Activated CD4-positive, alpha-beta T cell treated with anti-CD3 and anti-CD28 coated beads, Interleukin-2, Interleukin-6, amounts not matched to agents 100 ng/mL and 50 ng/mL, durations not matched to agents 16 hours and 8 hours (primary cell): ENCODE results near the gene EXOC4.
"Not testable (repeated sequence)": the region's sequence is repeated elsewhere in the genome, so short reads cannot be mapped to it uniquely, and the experiment has no call there.

Source experiments
- DNase-seq: peaks from one replicate; pipeline ENCODE4 v3.0.0-alpha.2; 2020

Gene EXOC4

DNA sequence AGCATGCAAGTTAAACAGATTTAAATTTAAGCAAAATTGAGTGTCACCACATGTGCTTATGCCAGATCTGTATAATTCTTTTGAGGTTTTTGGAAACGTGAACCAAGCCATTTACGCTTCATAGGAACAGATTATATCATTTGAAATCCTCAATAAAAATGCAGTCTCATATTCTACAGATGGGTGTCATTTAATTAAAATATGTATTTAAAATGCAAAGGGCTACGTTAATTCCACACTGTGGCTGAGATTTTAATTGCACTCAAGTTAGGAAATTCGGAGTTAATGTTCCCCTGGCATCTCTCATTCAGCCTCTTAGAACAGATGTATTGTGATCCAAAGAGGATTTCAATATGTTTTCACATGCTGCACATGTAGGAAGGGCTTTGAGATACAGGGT is 709.8 kb downstream of the EXOC4 start:
- no peak for DNase-seq

DNA sequence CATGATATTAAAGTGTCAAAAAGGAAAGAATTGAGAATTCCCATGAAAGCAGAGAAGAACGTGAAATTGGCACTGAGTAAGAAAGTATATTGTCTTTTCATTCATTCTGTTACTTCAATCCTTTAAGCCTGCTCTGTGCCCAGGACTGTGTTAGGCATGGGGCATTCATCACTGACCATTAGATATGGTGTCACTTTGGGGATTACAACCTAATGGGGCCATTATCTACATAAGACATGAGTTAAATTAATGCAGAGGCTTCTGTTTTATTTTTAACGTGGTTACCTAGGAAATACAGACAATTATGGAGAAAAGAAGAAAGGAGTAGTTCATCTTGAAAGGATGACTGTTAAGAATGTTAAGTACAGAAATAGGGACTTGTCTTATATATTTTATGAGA is 710.8 kb downstream of the EXOC4 start:
- DNase-seq, result no peak

DNA sequence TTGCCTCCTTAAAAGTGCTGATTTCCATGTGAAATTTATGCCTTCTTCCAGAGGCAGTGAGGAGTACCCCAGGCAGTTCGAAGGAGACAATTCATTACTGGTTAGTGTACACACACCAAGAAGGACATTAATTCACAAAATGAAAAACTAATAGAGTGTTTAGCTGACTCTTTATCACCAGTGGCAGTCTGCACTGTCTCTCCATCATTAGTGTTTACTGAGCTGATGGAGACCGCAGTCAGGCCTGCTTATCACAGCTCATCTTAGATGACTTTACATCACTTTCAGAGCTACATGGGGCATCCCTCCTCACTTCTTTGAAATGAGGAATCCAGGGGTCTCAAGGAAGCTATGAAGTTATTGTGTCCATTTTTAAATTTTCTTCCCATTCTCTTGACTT is 718.7 kb downstream of the EXOC4 start:
- DNase-seq, result no peak

DNA sequence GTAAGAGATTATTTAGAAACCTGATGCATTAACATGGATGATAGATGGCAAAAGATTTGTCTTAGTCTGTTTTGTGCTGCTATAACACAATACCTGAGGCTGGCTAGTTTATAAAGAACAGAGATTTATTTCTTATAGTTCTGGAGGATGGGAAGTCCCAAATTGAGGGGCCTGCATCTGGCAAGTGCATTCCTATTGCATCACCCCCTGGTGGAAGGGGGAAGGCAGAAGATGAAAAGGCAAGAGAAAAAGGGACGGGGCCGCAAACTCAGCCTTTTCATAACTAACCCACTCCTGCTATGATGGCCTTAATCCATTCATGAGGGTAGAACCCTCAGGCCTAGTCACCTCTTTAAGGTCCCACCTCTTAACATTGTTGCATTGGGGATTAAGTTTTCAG is 720.8 kb downstream of the EXOC4 start:
- no peak for DNase-seq

DNA sequence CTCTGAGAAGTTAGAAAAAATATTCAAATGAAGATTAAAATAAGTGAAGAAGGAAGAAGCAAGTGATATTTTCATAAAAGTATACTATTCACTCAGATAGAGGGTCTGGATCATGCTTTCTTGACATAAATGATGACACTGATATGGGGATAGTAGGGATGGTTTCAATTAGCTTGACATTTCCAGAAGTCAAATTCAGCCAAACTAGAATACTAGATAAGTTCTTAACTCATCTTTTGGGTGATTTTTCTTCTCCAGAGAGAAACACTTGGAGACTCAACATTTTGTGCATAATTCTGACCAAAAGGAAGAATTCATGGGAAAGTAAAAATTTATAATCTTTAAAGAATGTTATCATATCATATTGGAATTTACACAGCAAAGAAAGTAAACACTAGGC is 722.3 kb downstream of the EXOC4 start:
- no peak for DNase-seq

DNA sequence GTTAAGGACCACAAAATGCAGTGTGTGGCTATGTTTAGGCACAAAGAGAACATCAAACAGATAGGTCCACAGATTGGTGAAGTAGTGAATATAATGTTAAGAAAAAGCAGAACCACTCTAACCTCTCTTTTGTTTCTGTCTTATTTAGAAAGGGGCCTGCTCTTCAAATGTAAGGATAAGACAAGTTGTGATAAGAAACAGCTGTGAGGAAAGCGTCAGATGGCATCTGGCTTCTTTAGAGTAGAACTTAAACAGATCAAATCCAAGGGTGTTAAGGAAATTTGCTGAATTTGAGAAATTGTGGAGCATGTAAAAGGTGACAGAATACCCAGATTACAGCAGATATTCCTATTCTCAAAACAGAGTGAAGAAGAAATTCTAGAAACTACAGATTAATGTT is 723.3 kb downstream of the EXOC4 start:
- DNase-seq, result no peak

DNA sequence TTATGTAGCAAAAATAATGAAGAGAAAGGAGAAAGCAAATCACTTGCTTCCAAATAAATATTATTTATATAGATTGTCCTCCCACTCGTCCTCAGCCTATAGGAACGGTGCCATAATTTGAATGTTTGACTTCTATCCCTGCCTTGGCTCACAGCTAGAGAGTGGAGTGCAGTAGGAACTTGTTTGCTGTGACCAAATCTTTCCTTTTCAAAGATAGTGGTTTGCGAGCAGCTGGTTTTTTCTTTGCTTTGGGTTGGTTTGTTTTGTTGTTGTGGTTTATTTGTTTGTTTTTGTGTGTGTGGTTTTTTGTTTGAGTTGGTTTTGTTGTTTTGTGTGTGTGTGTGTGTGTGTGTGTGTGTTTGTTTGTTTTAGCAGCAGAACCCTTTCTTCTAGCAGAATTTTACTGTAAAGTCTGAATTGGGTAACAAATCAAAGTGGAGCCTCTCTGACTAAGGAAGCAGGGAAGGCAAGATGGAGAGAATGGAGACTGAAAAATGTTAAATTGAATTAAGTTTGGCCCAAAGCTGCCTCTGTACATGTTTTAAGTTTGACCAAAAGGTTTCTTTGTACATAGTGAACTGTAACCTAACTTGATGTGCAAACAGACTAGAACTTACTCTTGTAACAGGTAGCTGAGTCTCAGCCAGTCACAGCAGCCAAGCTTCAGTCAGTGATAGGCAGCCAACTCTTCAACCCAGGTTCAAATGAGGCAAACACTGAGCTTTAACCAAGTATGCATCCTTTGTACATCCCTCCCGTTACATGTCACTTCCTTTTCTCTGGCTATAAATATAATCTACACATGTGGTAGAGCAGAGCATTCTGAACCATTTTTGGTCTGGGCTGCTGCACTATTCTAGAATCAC is 724.8 kb downstream of the EXOC4 start:
- DNase-seq, result no peak

DNA sequence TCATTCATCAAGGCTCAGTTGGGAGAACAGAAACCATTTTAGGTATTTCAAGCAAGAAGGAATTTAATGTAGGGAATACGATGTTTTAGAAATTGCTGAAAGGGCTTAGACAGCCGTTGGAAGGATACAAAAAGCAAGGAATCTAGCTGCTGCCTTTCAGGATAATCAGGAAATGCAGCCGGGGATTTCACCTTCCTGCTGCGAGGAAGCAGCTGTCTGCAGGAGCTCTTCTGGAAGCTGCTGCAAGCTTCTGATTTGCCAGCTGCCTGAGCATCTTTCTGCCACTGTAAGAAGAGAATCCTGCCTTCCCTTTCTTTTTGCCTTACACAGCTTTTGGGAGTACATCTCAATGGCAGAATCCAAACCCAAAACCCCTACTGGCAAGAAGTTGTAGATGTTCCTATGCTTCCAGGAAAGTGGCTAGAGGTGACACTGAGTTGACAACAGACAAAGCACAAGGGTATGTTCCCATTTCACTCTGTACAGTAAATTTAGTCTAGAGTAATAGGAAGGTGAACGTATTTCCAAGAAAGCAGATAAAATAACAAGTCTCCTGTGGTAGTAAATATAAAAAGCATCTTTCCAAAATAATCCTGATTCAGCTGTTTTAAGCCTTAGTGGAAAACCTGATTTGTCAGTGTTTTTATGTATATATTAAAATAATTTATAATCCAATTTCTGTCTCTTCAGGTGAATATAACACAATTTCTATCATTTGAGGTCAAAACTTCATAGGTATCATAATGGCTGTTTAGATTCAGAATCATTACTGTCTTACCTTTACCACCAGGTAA is 725.8 kb downstream of the EXOC4 start:
- DNase-seq, result no peak

DNA sequence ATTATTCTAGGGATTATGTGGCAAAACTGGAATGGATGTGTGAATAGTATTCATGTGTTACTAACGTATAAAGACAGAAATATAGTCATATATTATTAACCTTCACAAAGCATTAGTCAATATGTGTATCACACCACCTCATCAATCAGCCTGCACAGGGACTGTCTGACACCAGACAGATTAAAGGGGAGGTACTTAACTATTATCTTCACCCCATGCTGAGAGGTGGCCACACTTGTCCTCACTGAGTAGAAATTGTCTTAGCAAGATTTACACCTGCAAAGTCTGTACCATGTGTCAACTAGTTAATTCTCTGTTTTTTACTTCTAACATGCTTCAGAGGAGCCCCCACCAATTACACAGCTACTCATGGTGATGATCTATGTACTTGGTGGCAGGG is 727.9 kb downstream of the EXOC4 start:
- DNase-seq, result no peak

DNA sequence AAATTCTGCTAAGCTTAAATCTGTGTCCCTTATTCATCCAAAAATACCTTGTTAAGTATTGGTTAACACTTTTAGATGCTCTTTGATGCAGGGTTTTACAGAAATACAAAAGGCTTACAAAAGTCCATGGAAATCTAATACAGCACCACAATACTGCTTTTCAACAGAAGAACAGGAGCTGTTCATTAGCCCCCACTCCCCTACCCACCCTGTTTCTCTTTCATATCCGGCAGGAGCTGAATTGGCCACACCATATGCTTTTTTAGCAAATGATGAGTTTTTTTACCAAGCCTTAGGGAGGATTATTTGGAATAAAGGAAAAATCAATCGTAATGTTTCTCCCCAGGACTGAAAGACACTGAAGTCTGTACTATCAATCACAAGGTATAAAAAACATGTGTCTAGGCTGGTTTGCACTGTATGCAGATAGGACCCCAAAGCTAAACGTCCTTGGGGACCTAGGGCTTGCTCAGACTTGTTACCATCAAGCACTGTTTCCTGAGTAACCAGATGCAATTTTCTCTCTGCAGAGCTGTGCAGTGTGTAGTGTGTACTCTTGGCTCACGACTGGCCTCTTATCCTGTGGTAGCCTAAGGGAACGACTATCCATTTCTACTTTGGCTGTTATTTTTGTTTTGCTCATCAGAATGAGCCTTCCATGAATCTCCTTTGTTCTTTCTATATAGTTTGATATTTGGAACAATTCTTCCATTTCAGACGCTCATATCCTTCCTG is 731.0 kb downstream of the EXOC4 start:
- no peak for DNase-seq

DNA sequence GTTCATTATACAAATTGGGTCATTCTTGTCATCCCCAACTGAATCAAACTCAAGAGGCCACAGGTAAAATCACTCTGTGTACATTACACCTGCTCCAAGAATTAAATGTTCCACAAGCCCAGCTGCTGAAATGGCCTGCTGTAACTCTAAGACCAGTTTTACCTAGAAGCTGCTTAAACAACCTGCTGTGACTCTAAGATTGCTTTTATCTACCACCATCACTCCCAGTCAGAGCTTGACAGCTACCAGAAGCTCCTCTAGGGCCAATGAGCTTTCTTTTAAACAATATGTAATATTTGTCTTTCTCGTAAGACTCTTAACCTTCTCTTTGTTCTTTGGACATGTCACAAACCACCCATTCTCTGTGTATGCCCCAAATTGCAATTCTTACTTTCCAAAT is 732.4 kb downstream of the EXOC4 start:
- no peak for DNase-seq

DNA sequence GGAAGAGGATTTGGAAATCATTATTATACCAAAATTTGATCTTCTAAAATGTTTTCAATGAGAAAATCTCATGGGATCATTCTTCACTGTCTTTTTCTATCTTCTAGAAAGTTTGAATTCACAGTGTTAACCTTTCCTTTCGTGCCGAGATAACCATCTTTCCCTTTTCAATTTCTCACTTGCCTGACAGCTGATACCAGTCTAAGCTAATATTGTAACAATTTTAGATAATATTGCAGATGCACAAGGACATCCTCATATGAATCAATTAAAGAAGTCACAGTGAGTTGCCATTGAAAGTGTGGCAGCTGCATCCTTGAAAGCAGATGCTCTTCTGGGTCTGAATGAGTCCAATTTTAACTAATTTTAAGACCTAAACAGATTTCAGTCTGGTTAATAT is 734.7 kb downstream of the EXOC4 start:
- DNase-seq, result no peak

DNA sequence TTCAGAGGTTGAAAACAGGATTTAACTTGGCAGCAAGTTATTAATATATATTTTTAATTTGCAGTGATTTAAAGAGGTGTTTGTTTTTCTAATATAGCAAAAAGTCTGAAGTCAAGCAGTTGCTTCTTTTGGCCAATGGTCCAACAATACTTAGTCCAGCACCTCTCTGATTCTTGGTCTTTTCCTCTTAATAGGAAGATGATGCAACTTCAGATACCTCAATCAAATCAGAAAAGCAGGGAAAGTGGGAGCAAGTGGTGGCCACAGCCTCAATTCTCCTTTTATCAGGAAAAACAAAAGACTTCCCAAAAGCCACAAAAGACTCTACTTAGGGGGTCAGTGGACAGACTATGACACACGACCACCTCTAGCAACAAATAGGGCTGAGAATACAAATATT is 740.7 kb downstream of the EXOC4 start:
- DNase-seq, result no peak

DNA sequence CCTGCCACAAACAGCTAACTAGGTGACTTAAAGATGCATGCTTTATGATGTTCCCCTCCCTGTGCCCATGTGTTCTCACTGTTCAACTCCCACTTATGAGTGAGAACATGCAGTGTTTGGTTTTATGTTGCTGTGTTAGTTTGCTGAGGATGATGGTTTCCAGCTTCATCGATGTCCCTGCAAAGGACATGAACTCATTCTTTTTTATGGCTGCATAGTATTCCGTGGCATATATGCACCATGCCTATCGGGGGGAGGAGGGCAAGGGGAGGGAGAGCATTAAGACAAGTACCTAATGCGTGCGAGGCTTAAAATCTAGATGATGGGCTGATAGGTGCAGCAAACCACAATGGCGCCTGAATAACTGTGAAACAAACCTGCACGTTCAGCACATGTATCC is 741.2 kb downstream of the EXOC4 start:
- DNase-seq, result not testable (repeated sequence)

DNA sequence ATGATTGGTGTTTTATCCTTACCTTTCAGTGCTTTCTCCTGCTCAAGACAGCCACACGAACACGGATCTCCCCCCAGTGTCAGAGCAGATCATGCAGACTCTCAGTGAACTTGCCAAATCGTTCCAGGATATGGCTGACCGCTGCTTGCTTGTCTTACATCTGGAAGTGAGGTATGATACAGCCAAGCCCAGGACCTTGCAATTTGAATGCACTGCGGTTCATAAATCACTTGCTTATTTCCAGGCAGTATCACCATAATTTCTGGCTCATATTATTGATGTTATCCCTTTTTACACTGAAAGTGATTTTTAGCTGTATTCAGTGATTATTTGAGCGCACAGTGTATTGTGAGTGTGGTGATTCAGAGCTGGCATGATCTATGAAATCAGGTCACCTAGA is 744.6 kb downstream of the EXOC4 start:
- no peak for DNase-seq

DNA sequence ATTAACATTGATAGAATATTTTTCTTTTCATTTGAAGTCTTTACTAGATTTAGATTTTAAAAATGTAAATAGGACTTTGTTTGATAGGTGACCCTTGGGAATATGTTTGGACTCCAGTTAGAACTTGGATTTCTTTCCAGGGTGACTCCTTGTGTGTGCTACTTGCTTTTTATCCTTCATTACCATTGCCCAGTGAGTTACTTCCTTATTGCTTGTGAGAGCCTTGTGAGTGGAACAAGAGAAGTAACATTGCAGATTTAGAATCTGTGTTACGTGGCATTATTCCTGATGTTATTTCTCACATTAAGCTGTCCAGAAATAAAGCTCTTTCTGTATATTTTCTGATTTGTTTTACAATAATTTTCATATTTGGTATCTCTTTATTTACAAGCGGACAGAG is 746.3 kb downstream of the EXOC4 start:
- DNase-seq, result no peak

DNA sequence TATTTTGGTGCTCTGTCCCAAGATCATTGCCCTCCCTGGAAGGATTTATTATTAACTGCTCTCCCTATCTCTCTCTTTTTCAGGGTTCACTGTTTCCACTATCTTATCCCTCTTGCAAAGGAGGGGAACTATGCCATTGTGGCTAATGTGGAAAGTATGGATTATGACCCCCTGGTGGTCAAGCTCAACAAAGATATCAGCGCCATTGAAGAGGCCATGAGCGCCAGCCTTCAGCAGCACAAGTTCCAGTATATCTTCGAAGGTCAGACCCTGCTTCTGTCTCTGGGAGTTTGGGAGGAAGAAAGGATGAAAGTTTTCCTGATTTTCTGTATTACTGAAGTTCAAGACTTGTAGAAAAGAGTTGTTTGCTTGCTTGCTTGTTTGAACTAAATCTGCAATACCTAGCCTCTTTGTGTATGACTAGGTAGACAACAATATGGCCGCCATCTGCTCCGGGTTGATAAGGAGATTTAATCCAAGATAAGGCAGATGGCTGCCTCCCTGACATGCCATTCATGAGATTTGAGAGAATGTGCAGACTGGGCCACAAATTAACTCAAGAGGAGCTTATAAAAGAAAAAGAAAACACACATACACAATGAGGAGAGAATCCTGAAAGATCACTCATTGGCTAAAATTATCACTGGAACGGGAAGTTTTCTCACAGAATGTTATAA is 752.1 kb downstream of the EXOC4 start:
- no peak for DNase-seq

DNA sequence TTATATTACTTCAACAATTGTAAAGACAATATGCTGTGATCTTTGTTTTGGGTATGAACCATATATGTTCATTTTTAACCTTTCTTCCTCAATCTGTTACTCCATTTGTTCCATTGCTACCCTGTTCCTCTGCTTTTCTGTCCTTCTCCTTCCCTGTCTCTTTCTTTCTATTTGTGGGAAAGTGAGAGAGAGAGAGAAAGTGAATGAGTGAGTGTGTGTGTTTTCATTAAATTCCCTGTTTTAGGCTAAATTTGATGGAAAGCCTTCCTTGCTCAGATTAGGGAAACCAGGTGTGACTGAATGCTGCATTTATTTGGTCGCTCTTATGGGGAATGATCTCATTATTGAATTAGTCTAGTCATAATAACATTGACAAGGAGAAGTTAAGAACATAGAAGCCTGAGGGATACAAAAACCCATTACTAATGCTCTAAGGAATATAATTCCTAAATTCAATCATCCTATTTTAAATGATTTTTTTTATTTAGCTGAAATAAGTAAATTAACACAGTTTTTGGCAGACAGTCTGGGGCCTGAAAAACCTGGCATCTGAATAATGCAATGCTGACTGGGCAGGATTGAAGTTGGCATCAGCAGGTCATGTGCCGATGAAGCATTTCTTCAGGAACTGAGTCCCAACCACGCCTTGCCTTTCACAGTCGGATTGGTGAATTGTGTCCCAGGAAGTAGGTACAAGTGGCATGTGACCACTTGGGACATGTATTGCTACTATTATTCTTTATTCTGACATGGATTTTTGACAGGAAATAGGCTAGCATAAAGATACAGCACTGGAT is 756.6 kb downstream of the EXOC4 start:
- DNase-seq, result no peak

DNA sequence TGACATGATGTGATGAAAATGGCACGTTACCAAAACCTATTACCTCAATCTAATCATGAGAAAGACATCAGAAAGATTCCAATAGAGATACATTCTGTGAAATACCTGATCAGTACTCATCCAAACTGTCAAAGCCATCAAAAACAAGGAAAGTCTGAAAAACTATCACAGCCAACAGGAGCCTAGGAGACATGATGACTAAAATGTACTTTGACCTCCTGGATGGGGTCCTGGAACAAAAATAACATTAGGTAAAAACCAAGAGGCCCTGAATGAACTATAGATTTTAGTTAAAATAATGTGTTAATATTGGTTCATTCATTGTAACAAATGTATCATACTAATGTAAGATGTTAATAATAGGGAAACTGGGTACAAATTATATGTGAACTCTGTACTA is 760.4 kb downstream of the EXOC4 start:
- no peak for DNase-seq

DNA sequence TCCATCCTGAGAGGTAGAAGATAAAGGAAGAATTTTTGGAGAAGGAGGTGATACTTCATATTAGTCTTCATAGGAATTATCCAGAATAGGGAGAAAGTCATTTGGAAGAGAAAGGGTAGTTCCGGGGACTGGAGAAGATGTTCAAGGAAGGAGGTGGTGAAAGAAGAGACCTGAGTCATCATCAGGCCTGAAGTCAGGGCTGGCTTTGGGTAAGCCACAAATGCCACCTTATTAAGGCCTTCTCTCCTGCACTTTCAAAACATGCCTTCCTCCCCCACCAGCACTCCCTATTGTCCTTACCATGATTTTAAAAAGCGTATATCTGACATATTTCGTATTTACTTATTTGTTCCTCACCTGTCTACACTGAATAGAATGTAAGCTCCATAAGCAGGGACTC is 762.1 kb downstream of the EXOC4 start:
- no peak for DNase-seq

DNA sequence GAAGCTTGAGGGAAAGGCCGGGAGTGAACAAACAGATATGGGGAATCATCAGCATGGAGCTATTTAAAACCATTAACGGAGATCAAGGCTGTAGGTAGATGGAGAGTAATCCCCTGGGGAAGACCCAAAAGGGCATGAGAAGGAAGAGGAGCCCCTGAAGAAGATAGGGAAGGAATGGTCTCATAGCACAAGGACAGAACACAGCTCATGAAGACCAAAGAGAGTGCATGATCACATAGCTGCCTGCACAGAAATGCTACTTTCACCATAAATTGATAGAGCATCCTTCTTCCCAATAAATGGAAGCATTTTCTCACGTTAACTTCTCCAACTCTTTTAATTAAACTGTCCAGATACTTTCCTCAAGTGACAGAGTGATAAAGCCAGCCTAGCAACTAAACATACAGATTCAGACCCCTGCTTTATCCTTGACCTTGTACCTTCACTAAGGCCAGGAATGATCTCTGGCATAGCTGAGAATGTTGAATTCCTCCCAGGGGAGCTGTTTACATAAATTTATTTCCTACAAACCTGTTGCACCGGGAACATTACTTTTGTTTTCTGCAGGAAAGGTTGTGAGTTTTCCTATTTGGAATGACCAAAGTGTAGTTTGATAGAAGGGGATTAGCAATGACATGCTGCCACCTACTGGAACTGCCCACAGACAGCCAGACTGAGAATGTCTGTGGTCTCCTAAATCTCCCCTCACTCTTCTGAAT is 763.5 kb downstream of the EXOC4 start:
- peak; percentile 12 for DNase-seq

DNA sequence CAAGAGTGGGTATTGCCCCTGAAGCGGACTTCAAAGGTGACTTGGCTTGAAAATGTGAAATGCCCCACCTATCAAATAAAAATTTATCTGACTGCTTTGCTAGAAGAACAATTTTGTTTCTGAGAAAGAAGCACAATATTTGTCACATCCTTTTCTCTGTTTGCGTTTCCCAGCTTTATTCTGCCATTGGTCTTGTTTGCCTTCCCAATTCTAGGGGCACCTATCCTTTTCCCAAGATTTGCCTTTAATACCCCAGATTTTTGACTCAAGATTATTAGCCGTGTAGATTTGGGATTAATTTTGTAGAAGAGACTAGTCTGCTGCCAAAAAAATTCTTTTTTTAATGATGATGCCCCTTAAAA is 764.0 kb downstream of the EXOC4 start:
- no peak for DNase-seq
